ENCODE results near the gene BAG1. TPM values are rescaled to one million over a fixed set of nuclear protein-coding genes. Genes with fewer than 3 reads are reported as not detected.

Gene BAG1
- total RNA-seq (2016; rRNA removed; fragmentation: Illumina TruSeq; extraction: Trizol): 52.8 and 59.5 TPM in 2 replicates
- total RNA-seq (2016; cell fraction: cytosol; rRNA removed; fragmentation: Illumina TruSeq; extraction: Trizol; ENCODE audit: low read depth): 111 and 114 TPM in 2 replicates
- total RNA-seq (2016; cell fraction: insoluble cytoplasmic fraction; rRNA removed; fragmentation: Illumina TruSeq; extraction: Trizol): 50.3 and 56.5 TPM in 2 replicates
- total RNA-seq (2016; cell fraction: membrane; rRNA removed; fragmentation: Illumina TruSeq; extraction: Trizol): 127 and 134 TPM in 2 replicates
- 33.0 and 33.1 TPM in 2 replicates for total RNA-seq (2016; cell fraction: nucleus; rRNA removed; fragmentation: Illumina TruSeq; extraction: Trizol)
- polyA plus RNA-seq (2011; rRNA removed): 18.7 and 23.1 TPM in 2 replicates
- polyA plus RNA-seq (2011; cell fraction: cytosol; rRNA removed): 23.7 and 26.0 TPM in 2 replicates
- polyA plus RNA-seq (2011; cell fraction: nucleus; rRNA removed): 13.1 and 14.7 TPM in 2 replicates
- polyA plus RNA-seq (2012): 30.4 and 36.9 TPM in 2 replicates
- 196 and 200 TPM in 2 replicates for polyA plus RNA-seq (2016; cell fraction: cytosol; fragmentation: Illumina TruSeq; extraction: Trizol; ENCODE audit: low read depth)
- 70.3 and 80.5 TPM in 2 replicates for polyA plus RNA-seq (2016; cell fraction: insoluble cytoplasmic fraction; fragmentation: Illumina TruSeq; extraction: Trizol; ENCODE audit: low read depth)
- polyA plus RNA-seq (2016; cell fraction: membrane; fragmentation: Illumina TruSeq; extraction: Trizol; ENCODE audit: low read depth): 164 and 169 TPM in 2 replicates
- 55.3 and 55.6 TPM in 2 replicates for polyA plus RNA-seq (2016; cell fraction: nucleus; fragmentation: Illumina TruSeq; extraction: Trizol; ENCODE audit: insufficient read depth, low read depth)
- 10.8 and 102 TPM in 2 replicates for polyA minus RNA-seq (2011; rRNA and poly(A)+ RNA removed; ENCODE audit: low replicate concordance)
- polyA minus RNA-seq (2011; cell fraction: cytosol; rRNA and poly(A)+ RNA removed): 7.8 and 10.2 TPM in 2 replicates
- 36.7 and 43.0 TPM in 2 replicates for polyA minus RNA-seq (2011; cell fraction: nucleus; rRNA and poly(A)+ RNA removed)
- Bru-seq, nascent RNA: percentile 85 among the genes with signal in this experiment
- BruChase-seq, experiment 1, labeled RNA remaining after a 6-hour chase: percentile 82 among the genes with signal in this experiment
- BruChase-seq, experiment 2, labeled RNA remaining after a 2-hour chase: percentile 77 among the genes with signal in this experiment
- long read RNA-seq, experiment 1, transcript BAG1-210 (7 exons, 3,786 nt): major isoform, 58 of 70 reads
- long read RNA-seq, experiment 1, partial matches to known transcripts: 5 of 70 reads
- long read RNA-seq, experiment 1, other reads (novel, unspliced or antisense): 7 of 70 reads
- long read RNA-seq, experiment 2, transcript BAG1-210 (7 exons, 3,786 nt): major isoform, 63 of 79 reads
- long read RNA-seq, experiment 2, partial matches to known transcripts: 4 of 79 reads
- long read RNA-seq, experiment 2, other reads (novel, unspliced or antisense): 10 of 79 reads

DNA sequence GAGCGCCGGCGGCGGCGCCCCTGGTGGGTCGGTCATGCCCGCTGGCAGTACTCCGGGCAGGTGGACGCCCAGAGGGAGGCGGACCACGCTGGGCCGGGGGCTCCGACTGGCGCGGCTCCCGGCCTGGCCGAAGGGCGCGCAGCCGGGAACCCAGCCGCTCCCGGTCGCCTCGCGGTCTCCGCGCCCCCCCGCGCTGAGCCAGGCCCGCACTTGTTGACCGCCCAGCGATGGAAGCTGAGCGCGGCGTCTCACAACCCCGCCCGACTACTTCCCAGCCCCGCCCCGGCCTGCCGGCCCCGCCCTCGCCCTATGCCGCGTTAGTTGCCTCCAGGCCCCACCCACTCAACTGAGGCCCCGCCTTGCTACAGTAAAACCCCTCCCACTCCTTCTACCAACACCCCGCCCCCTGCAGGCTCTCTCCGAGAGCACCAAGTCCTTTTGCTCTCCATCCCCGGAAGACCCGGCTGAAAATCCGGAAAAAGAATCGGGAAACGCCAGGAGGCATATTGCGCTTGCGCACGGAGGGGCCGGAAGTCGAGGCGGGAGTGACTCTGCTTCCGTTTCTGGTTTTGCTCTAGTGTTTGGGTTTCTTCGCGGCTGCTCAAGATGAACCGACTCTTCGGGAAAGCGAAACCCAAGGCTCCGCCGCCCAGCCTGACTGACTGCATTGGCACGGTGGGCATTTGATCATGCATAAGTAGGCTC, at the start of gene BAG1, which contains the start of gene CHMP5:
Gene BAG1, minus strand, starts transcription at position 236 of the 705 bp plus-strand sequence.
Gene CHMP5, plus strand, starts transcription at position 577 of the 705 bp plus-strand sequence. Its CDS starts 30 bp downstream, at position 607.
- Histone ChIP-seq H3K4me2 (ENCODE audit: low read depth, low read length) (peak within 1 kb of the TSS; percentile 96), H3K79me2 (ENCODE audit: insufficient read depth, low read length) (peaks cover 37% of the 10 kb centered on the region), H3K27ac (ENCODE audit: extremely low read length, insufficient read depth, low read length) (peak within 1 kb of the TSS; percentile 82), H3K27me3 (ENCODE audit: control insufficient read depth in 1 of 2, insufficient read depth in 2 of 2, low read length in 2 of 2) (no peaks in the 10 kb centered on the region; a peak in 1 of 5 replicates), H3K9me3 (ENCODE audit: low read length) (no peaks in the 10 kb centered on the region), H2AFZ (ENCODE audit: low read length) (no peak within 1 kb of the TSS), H3K9ac (ENCODE audit: insufficient read depth, low read depth, low read length) (peak within 1 kb of the TSS; percentile 91), H3K4me3 (replicated peaks in 1 of 3; ENCODE audit: insufficient read depth in 1 of 3, low read depth in 2 of 3, low read length in 3 of 3) (peak within 1 kb of the TSS; percentile 89 to 100 (median 98)), H3K4me1 (ENCODE audit: insufficient read depth, low read length) (peaks cover 30% of the 10 kb centered on the region), H3K36me3 (replicated peaks in 1 of 2; ENCODE audit: control insufficient read depth in 1 of 2, insufficient read depth in 2 of 2, low read length in 2 of 2) (peaks cover 8 to 41% of the 10 kb centered on the region in 2 experiments), H4K20me1 (ENCODE audit: insufficient read depth, low read length) (no peaks in the 10 kb centered on the region)
- ChIA-PET POLR2A (interaction anchor here (1.0 to 2.1 kb wide), 10 partner anchors 12 to 240 kb away, joined by 3 to 14 read pairs (median 4); partner anchors contain the start of genes DNAJA1, NFX1, NOL6 and SMU1), CTCF (ENCODE audit: low intra/inter-chr PET ratio, low total read pairs) (interaction anchor here (1.3 kb wide), 1 partner anchor 35 kb away, joined by 4 read pairs; no protein-coding TSS in a partner anchor)
- intact Hi-C loops (cut with micrococcal nuclease; ENCODE audit: unreplicated experiment): loop anchor here (5.0 kb wide), 1 partner anchor 37 kb away; no protein-coding TSS in a partner anchor
- DNase-seq (ENCODE audit: low spot score) (peak; percentile 98), ATAC-seq (peak; percentile 94), FAIRE-seq (peak; percentile 91)
- BruUV-seq (replicated peaks): no TSS peak
- under 1% methylated on average over 31 of the region's 67 CpGs for WGBS (ENCODE audit: low lambda C conversion rate)
- in situ Hi-C loops (cut with HindIII; ENCODE audit: extremely low pct_ligation_motif_present, low pct_unique_long_range_greater_than_20kb): no loop called here
- no peak for TF ChIP-seq ZFP37 (CRISPR knock-in tag; IDR thresholded peaks at IDR 0.05; ENCODE audit: borderline replicate concordance)
- TF ChIP-seq ZNF337 (CRISPR knock-in tag; IDR thresholded peaks at IDR 0.05; ENCODE audit: borderline replicate concordance, low read depth): no peak
- TF ChIP-seq ETV5 (CRISPR knock-in tag; IDR thresholded peaks at IDR 0.05; ENCODE audit: borderline replicate concordance): peak; percentile 74
- no peak for TF ChIP-seq ZNF570 (CRISPR knock-in tag; IDR thresholded peaks at IDR 0.05; ENCODE audit: borderline replicate concordance)
- peak; percentile 86 for TF ChIP-seq POLR2G (IDR thresholded peaks at IDR 0.05; ENCODE audit: low read depth, low read length)
- no peak for TF ChIP-seq ZBTB21 (CRISPR knock-in tag; IDR thresholded peaks at IDR 0.05)
- no peak for TF ChIP-seq PRMT3 (CRISPR knock-in tag; IDR thresholded peaks at IDR 0.05; ENCODE audit: borderline replicate concordance, low read depth)
- TF ChIP-seq BCL6 (CRISPR knock-in tag; IDR thresholded peaks at IDR 0.05): no peak
- peak; percentile 91 for TF ChIP-seq PHF20 (CRISPR knock-in tag; IDR thresholded peaks at IDR 0.05)
- no peak for TF ChIP-seq ZNF619 (CRISPR knock-in tag; IDR thresholded peaks at IDR 0.05)
- TF ChIP-seq GATAD2A (CRISPR knock-in tag; IDR thresholded peaks at IDR 0.05): no peak
- TF ChIP-seq, protein P1, sequence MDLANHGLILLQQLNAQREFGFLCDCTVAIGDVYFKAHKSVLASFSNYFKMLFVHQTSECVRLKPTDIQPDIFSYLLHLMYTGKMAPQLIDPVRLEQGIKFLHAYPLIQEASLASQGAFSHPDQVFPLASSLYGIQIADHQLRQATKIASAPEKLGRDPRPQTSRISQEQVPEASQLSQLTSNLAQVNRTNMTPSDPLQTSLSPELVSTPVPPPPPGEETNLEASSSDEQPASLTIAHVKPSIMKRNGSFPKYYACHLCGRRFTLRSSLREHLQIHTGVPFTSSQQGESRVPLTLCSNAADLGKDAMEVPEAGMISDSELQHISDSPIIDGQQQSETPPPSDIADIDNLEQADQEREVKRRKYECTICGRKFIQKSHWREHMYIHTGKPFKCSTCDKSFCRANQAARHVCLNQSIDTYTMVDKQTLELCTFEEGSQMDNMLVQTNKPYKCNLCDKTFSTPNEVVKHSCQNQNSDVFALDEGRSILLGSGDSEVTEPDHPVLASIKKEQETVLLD (CRISPR knock-in tag; IDR thresholded peaks at IDR 0.05; ENCODE audit: low read depth): 0 out of 2 replicates have a peak, but pooled peaks have one; percentile 43
- peak; percentile 26; the same call in 1 of the 2 replicates for TF ChIP-seq ZNF350 (CRISPR knock-in tag; IDR thresholded peaks at IDR 0.05; ENCODE audit: borderline replicate concordance, low read depth)

Data from HepG2 (cell line).